Thoracic aorta (tissue), 2 donors: ENCODE measurements around the gene NF1. TPM values are rescaled to one million over a fixed set of nuclear protein-coding genes. Genes with fewer than 3 reads are reported as not detected.

ENCODE experiments used
- total RNA-seq, 2 donors: library from RNA; depleted of rRNA; stranded (reverse); fragments of >200 nt; gene quantifications; one replicate each; pipeline versions ENCODE4 v1.1.0 to v1.2.3, GENCODE V29; 2016

The NF1 gene
- total RNA-seq, 2 donors from 2014 or later = 60.9 to 105 TPM

Other genes with a start within 250 kb of the NF1 start
- gene TEFM, start 188.7 kb upstream of the NF1 start, total RNA-seq = 10 to 100 TPM in 1 of 2 donors, 1 to 10 TPM in 1; 9.1 to 22.8 TPM
- gene ADAP2, start 173.0 kb upstream of the NF1 start, total RNA-seq = 10 to 100 TPM; 38.3 to 69.2 TPM
- 10 to 100 TPM; 37.7 to 45.8 TPM for gene RNF135, start 123.9 kb upstream of the NF1 start, total RNA-seq
- not detected for gene OMG, start 202.3 kb downstream of the NF1 start, total RNA-seq
- 10 to 100 TPM; 14.4 to 18.5 TPM for gene EVI2B, start 219.1 kb downstream of the NF1 start, total RNA-seq
- 10 to 100 TPM in 1 of 2 donors, 1 to 10 TPM in 1; 7.6 to 15.5 TPM for gene EVI2A, start 226.6 kb downstream of the NF1 start, total RNA-seq